IPS-20b (cell line): ENCODE results near the gene SPRR2F.

Experiments
- H3K27ac ChIP-seq: one replicate; pipeline ENCODE4 v1.5.1; 2013; ENCODE audit warnings: low read length
- H3K27me3 ChIP-seq: 2 replicates; pipeline ENCODE4 v1.6.1; 2013; ENCODE audit warnings: mild to moderate bottlenecking, low read length, inconsistent platforms; ENCODE audit not compliant: insufficient read depth
- H3K36me3 ChIP-seq: 2 replicates; pipeline ENCODE4 v1.6.1; 2013; ENCODE audit warnings: low read depth, mild to moderate bottlenecking, inconsistent platforms, low read length, moderate library complexity; ENCODE audit not compliant: insufficient read depth
- H3K4me1 ChIP-seq: 2 replicates; pipeline ENCODE4 v1.6.1; 2013; ENCODE audit warnings: mild to moderate bottlenecking, control low read depth, inconsistent platforms, low read length, moderate library complexity; ENCODE audit not compliant: insufficient read depth
- H3K4me3 ChIP-seq: 2 replicates; pipeline ENCODE4 v1.5.1; 2013; ENCODE audit warnings: mild to moderate bottlenecking, low read length, inconsistent platforms
- H3K9ac ChIP-seq: 2 replicates; pipeline ENCODE4 v1.6.1; 2013; ENCODE audit warnings: low read depth, mild to moderate bottlenecking, inconsistent platforms, low read length, moderate library complexity
- H3K9me3 ChIP-seq: 2 replicates; pipeline ENCODE4 v1.6.1; 2013; ENCODE audit warnings: mild to moderate bottlenecking, low read depth, low read length, inconsistent platforms; ENCODE audit not compliant: insufficient read depth

The SPRR2F gene

GRCh38 chr1:153072806-153073726 lies 40.2 kb downstream of the SPRR2F start:
- Histone ChIP-seq H3K27me3 (no peaks in the 10 kb centered on the region), H3K4me1 (no peaks in the 10 kb centered on the region), H3K9ac (no peak overlapping the region), H3K36me3 (no peaks in the 10 kb centered on the region), H3K27ac (no peak overlapping the region), H3K9me3 (no peaks in the 10 kb centered on the region), H3K4me3 (no peak overlapping the region)

- Histone ChIP-seq H3K27ac (no peak within 1 kb of the TSS), H3K9me3 (no peaks in the 10 kb centered on the region)
Observed at GRCh38 chr1:153071511-153071910, 41.8 kb downstream of the SPRR2F start, which contains the start of gene SPRR2B. SPRR2B (minus strand) TSS chr1:153071611; CDS start chr1:153070839, 772 bp downstream.

GRCh38 chr1:153070243-153070642 lies 43.1 kb downstream of the SPRR2F start:
- no peaks in the 10 kb centered on the region for H3K4me1 ChIP-seq
- H3K9me3 ChIP-seq, result no peaks in the 10 kb centered on the region
- H3K36me3 ChIP-seq, result no peaks in the 10 kb centered on the region
- H3K27ac ChIP-seq, result no peak overlapping the region
- no peaks in the 10 kb centered on the region for H3K27me3 ChIP-seq
- no peak overlapping the region for H3K4me3 ChIP-seq
- H3K9ac ChIP-seq, result no peak overlapping the region

More at GRCh38 chr1:153071511-153071910, 41.8 kb downstream of the SPRR2F start, which contains the start of gene SPRR2B:
- no peak within 1 kb of the TSS for H3K4me3 ChIP-seq
- H3K4me1 ChIP-seq, result no peaks in the 10 kb centered on the region
- H3K9ac ChIP-seq, result no peak within 1 kb of the TSS
- H3K27me3 ChIP-seq, result no peaks in the 10 kb centered on the region
- H3K36me3 ChIP-seq, result no peaks in the 10 kb centered on the region
